ENCODE results near the gene ERG. TPM values are rescaled to one million over a fixed set of nuclear protein-coding genes. Genes with fewer than 3 reads are reported as not detected.

The ERG gene
- total and polyA plus RNA-seq, 9 of the 15 experiments (the other 6 are each of a cell fraction or from before 2014, with no cell fraction given): 0.06 TPM; not detected in 8

GRCh38 chr21:38416791-38417190 lies 81.5 kb downstream of the ERG start:
- Histone ChIP-seq H4K20me1 (replicated peaks; ENCODE audit: control insufficient read depth, insufficient read depth, low read length) (no peaks in the 10 kb centered on the region), H3K79me2 (ENCODE audit: control insufficient read depth, insufficient read depth, low read length) (no peaks in the 10 kb centered on the region), H3K27ac (ENCODE audit: extremely low read depth, low read depth, low read length) (no peak overlapping the region), H3K9ac (ENCODE audit: insufficient read depth in 1 of 2, low read depth in 2 of 2, low read length in 2 of 2) (no peak overlapping the region), H3K9me1 (ENCODE audit: control insufficient read depth, insufficient read depth, low read length) (no peaks in the 10 kb centered on the region), H3K4me1 (replicated peaks in 1 of 2; ENCODE audit: control insufficient read depth in 2 of 2, insufficient read depth in 2 of 2, low read length in 2 of 2) (no peaks in the 10 kb centered on the region), H3K9me3 (replicated peaks; ENCODE audit: control insufficient read depth, insufficient read depth, low read depth, low read length) (no peaks in the 10 kb centered on the region), H2AFZ (ENCODE audit: low read depth, low read length) (no peak overlapping the region), H3K4me2 (ENCODE audit: insufficient read depth, low read length) (no peak overlapping the region), H3K36me3 (ENCODE audit: control insufficient read depth, insufficient read depth, low read length) (no peaks in the 10 kb centered on the region), H3K4me3 (no peak overlapping the region), H3K27me3 (ENCODE audit: control insufficient read depth in 2 of 2, insufficient read depth in 2 of 2, low read length in 2 of 2) (peaks cover 7 to 11% of the 10 kb centered on the region in 2 experiments; a peak in 3 of 5 replicates)
- no TSS peak for BruUV-seq (replicated peaks)
- POLR2A ChIA-PET: interaction anchor here (1.0 kb wide), 1 partner anchor 8 kb away, joined by 3 read pairs; no protein-coding TSS in a partner anchor
- CTCF ChIA-PET (ENCODE audit: low intra/inter-chr PET ratio): no interaction called here
- DNase-seq (ENCODE audit: extremely low read depth in 1 of 4, low spot score in 3 of 4): no peak
- intact Hi-C loops (cut with micrococcal nuclease) (no loop called here), in situ Hi-C loops (cut with MboI) (no loop called here)
- no peak for FAIRE-seq
- whole genome bisulfite sequencing (ENCODE audit: insufficient coverage, low coverage, missing lambda C conversion rate): 0% methylated on average over 10 of the region's 10 CpGs
- TF ChIP-seq PBX2 (CRISPR knock-in tag; IDR thresholded peaks at IDR 0.05; ENCODE audit: low read depth) (no peak), PBX2 (tag; conservative IDR thresholded peaks at IDR 0.05; ENCODE audit: low read depth) (peak; percentile 43; the same call in 1 of the 2 replicates), CEBPB (tag; IDR thresholded peaks at IDR 0.05) (no peak), BHLHE40 (IDR thresholded peaks at IDR 0.05; ENCODE audit: low read length) (0 out of 2 replicates have a peak, but pooled peaks have one; percentile 8), MEIS2 (IDR thresholded peaks at IDR 0.05; ENCODE audit: partially characterized antibody) (peak; percentile 84), CHCHD3 (CRISPR knock-in tag; IDR thresholded peaks at IDR 0.05) (no peak), ZNF311 (CRISPR knock-in tag; IDR thresholded peaks at IDR 0.05) (no peak)
- TF ChIP-seq, protein P1, sequence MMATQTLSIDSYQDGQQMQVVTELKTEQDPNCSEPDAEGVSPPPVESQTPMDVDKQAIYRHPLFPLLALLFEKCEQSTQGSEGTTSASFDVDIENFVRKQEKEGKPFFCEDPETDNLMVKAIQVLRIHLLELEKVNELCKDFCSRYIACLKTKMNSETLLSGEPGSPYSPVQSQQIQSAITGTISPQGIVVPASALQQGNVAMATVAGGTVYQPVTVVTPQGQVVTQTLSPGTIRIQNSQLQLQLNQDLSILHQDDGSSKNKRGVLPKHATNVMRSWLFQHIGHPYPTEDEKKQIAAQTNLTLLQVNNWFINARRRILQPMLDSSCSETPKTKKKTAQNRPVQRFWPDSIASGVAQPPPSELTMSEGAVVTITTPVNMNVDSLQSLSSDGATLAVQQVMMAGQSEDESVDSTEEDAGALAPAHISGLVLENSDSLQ (IDR thresholded peaks at IDR 0.05): peak; percentile 90
- ATAC-seq: no peak
